CD4-positive, alpha-beta T cell treated with Interleukin-15 for 4 hours (primary cell): ENCODE results near the gene ACER3.
"Not testable (repeated sequence)": the region's sequence is repeated elsewhere in the genome, so short reads cannot be mapped to it uniquely, and the experiment has no call there.

Experiments used
- DNase-seq: peaks from one replicate; pipeline ENCODE4 v3.0.0-alpha.2; 2020; ENCODE audit warnings: low spot score

Gene ACER3

GRCh38 chr11:76919887-76920746 is 59.4 kb downstream of the ACER3 start:
- DNase-seq, result peak; percentile 78

DNA sequence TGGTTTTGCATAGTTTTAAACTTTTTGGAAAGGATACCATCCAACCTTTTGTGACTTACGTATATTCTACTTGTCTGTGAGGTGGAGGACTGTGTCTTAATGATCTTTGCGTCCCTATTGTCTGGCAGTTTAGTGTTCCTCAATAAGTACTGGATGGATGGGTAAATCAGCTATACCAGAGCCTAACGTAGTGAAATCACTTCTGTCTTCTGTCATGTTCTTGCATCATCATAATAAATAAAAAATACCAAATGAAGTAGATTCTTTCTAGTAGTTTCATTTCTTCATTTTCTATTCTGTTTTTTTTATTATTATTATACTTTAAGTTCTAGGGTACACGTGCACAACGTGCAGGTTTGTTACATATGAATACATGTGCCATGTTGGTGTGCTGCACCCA is 66.4 kb downstream of the ACER3 start:
- no peak for DNase-seq

DNA sequence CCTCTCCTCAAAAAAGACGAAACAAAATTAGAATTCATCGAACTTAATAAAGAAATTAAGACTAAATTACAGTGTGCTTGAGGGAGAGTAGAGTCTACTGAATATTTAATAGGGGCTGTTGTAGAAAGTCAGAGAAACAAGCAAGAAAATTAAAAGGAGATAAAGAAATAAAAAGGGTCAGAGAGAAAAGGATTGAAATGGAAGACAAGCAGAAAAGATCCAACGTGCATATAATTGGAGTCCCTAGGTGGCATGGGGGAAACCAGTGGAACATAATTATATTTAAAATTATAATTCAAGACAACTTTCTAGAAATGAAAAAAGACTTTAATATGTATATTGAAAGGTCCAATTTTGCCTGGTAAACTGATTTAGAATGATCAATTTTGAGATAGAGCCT is 74.3 kb downstream of the ACER3 start:
- no peak for DNase-seq

DNA sequence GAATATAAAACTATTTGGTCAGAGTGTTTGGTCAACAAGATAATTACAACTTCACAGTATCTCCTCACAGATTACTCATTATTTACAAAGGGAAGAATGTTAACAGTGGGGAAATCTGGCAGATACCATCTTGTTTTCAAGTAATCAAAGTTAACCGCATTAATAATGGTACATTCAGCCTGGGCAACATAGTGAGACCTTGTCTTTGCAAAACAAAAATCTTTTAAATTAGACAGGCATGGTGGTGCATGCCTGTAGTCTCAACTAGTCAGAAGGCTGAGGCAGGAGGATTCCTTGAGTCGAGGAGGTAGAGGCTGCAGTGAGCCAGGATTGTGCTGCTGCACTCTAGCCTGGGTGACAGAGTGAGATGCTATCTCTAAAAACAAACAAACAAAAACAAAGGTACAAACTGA is 78.5 kb downstream of the ACER3 start:
- no peak for DNase-seq

- DNase-seq, result no peak
Observed at GRCh38 chr11:76944225-76944624, 83.5 kb downstream of the ACER3 start.

GRCh38 chr11:76946223-76946622 is 85.5 kb downstream of the ACER3 start:
- no peak for DNase-seq

GRCh38 chr11:76947190-76947589 is 86.5 kb downstream of the ACER3 start:
- no peak for DNase-seq

GRCh38 chr11:76947800-76948199 is 87.1 kb downstream of the ACER3 start:
- no peak for DNase-seq

DNA sequence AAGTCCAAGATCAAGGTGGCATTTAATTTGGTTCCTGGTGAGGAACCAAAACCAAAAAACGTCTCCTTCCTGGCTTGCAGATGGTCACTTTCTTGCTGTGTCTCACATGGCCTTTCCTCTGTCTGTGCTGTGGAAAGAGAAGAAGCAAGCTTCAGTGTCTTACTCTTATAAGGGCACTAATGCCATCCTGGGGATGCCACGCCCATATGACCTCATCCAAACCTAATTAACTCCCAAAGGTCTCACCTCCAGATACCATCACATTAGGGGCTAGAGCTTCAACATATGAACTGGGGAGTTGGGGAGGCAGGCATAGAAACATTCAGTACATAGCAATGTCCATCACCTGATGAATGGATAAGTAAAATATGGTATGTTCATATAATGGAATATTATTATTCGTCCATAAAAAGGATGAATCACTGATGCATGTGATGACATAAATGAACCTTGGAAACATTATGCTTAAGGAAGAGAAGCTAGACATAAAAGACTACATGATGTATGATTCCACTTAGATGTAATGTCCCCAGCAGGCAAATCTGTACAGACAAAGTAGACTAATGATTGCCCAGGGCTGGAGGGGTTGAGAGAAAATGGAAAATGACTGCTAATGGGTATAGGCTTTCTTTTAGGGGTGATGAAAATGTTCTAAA is 94.9 kb downstream of the ACER3 start:
- DNase-seq, result no peak

DNA sequence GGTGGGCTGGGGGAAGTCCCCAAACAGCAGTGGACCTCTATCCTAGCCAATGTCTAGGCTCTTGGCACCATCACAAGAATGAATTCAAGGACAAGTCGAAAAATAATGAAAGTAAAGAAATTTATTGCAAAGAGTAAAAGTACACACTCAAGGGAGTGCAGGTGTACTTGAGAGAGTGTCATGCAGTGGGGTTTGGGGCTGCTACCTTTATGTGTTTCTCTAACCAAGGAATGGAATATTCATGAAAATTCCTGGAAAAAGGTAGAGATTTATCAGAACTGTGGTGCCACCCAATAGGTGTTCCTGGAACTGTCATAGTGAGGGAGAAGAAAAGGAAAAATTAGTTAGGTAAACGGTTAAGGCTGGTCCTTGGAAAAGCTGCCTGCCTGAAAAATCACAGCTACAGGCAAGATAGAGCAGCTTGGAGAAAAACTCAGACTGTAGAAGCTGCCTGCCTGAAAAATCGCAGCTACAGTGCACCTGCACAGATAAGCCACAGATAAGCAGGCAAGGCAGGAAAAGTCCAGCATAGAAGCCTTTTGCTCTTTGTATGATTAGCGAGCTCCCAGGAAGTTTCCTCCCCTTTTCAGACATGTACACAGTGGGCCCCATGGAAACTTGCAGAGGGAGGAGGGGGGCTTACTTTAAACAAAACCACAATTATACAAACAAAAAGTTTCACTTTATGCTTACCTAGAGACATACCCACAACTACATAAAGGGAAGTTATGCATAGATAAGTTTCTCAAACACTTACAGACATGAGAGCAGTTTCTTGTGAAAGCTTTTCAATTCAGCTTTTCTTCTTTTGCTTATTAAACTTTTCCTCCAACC is 102.1 kb downstream of the ACER3 start:
- no peak for DNase-seq

GRCh38 chr11:76963417-76964168 is 102.9 kb downstream of the ACER3 start:
- DNase-seq, result not testable (repeated sequence)

- DNase-seq, result no peak
Observed at GRCh38 chr11:76972051-76972450, 111.3 kb downstream of the ACER3 start.

- DNase-seq, result no peak
Observed at GRCh38 chr11:76974179-76974891, 113.6 kb downstream of the ACER3 start.

DNA sequence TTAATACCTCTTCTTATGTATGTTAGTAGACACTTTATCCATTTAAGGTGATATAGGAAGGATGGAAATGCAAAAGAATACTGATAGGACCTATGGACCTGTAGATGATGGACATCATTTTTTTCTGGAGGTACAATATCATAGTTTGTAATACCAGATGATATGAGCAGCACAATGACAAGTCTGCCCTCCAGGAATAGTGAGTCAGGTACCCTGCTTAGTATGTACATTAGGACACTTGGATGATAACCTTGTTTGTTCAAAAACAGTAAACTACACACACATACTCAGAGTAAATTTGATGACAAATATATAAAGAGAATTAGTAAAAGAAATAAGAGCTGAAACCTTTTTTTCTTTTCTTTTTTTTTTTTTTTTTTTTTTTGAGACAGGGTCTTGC is 114.8 kb downstream of the ACER3 start:
- DNase-seq, result no peak

DNA sequence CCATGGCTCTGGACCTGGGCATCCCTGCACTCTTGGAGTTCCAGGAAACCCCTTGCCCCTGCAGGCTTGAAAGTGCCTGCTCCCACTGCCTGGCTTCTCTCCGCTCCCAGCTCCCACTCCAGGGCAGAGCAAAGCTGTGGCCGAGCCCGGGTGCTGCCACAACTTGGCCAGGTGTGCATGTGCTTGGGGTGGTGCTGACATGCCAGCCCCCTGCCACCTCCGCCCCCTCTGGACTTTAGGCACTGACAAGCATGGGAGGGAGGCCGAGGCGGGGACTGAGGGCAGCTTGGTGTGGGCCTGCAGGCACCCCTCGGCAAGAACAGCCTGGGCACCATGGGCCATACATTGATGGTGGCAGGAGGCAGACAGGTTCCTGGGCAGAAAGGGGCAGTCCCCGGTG is 117.1 kb downstream of the ACER3 start:
- DNase-seq, result no peak

GRCh38 chr11:76978239-76978638 is 117.5 kb downstream of the ACER3 start:
- no peak for DNase-seq

DNA sequence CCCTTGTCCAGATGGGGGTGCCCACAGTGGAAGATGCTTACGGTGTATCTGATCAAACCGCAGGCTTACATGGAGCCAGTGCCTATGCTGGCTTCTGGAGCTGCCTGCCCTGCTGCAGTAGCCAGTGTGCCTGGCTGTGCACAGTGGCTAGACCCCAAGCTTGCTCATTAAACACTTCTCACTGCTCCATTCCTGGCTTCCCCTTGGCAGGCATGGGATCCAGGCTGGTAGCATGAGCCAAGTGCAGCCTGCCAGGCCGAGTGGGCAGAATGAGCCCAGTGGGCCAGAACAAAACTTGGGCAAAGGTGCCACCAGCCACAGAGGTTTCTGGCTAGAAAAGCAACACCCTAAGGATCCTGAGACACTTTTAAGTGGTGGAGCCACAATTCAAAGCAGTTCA is 118.1 kb downstream of the ACER3 start:
- no peak for DNase-seq

GRCh38 chr11:76980196-76980595 is 119.5 kb downstream of the ACER3 start:
- no peak for DNase-seq

DNA sequence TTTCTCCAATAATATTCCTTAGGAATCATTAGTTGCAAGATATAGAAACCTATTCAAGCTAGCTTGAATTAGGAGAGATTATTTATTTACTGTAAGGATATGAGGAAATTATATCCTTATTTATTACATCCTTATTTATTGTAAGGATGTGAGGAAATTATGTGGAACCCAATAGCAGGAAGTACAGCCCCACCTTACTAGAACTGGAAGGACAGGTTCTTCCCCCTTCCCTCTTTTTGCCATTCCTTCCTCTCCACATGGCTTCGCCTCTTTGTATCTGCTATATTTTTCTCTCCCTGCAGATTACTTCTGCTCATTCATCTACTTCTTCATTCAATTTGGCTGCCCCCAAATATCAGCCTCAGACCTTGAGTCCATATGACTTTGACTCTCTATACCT is 124.0 kb downstream of the ACER3 start:
- no peak for DNase-seq

GRCh38 chr11:76987203-76987602 is 126.5 kb downstream of the ACER3 start:
- DNase-seq, result no peak

GRCh38 chr11:76990628-76991027 is 129.9 kb downstream of the ACER3 start:
- no peak for DNase-seq
